NCI-H1694 treated with DMSO at 0.1 percent for 48 hours (cell line): ENCODE measurements around the gene CCDC154.

Experiments
- DNase-seq: peaks from one replicate; lab custom pipeline; 2025; lab: John Stamatoyannopoulos, UW

Gene CCDC154

DNA sequence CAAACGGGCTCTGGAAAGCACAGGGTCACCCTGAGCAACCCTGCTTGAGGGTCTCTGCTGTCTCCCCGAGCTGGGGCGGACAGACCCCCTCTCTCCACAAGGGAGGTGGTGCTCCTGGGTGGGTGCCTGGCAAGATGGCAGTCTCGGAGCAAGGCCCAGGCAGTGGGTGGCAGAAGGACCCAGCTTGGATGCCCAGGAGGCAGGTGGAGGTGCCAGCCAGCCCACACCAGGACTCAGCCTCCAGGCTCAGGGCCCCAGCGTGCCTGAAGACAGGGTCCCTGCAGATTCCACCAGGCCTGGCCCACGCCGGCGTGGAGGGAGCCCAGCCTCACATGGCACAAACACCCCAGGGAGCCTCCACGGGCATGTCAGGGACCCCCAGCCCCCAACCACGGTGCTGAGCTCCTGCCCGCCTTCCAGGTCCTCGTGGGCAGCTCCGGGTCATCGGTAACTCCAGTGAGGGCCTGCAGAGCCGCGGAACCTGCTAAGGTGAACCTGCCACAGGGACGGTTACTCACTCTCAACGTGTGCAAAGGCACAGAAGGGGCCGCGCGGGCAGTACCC is 50.7 kb downstream of the CCDC154 start:
- no peak for DNase-seq

- DNase-seq: no peak
Observed at GRCh38 chr16:1392826-1393225, 51.5 kb downstream of the CCDC154 start.

DNA sequence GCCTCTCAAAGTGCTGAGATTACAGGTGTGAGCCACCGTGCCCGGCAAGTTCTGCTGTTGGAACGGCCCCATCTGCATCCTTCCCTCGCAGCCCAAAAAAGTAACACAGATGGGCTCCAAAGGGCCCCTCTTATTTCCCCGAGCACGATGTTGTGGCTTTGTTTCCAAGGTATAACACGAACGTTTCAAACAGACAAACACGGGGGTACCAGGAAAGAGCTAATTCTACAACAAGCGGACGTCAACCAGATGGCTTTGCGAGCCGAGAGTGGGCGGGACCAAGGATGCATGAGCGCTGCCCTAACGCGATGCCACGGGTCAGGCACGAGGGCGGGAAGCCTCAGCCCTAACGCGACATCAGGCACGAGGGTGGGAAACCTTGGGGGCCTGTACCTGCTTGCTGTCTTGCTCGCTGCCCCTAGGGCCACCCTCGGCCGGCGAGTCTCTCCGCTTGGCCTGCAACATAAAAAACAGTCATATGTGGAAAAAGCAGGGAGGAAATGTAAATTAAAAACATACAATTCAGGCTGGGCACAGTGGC is 54.0 kb downstream of the CCDC154 start:
- DNase-seq: no peak

DNA sequence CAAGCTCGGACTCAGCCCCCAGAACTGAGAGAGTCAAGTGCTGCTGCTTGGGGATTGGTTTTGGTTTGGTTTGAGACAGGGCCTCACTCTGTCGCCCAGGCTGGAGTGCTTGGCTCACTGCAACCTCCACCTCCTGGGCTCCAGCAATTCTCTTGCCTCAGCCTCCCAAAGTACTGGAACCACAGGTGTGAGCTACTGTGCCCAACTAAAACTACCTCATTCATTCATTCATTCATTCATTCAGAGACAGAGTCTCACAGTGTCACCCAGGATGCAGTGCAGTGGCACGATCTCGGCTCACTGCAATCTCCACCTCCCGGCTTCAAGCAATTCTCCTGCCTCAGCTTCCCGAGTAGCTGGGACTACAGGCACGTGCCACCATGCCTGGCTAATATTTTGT is 54.6 kb downstream of the CCDC154 start:
- no peak for DNase-seq

DNA sequence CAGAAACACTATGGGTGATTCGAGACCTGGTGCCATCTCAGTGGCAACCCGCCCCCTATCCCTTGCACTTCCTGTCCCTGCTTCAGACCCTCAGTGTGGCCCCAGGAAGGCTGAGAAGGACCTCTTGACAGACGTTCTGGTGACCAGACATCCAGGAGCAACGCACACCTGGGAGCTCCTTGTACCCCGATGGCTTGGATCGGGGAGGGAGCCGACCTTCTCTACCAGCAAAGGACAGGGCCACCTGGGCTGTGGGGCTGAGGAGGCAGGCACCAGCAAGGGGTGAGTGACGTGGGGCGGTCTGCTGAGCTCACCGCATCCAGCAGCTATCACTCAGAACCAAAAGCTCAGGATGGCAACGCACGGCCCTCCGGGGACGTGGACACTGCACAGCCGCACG is 57.0 kb downstream of the CCDC154 start:
- DNase-seq: no peak

- DNase-seq: no peak
Observed at GRCh38 chr16:1385232-1385631, 59.1 kb downstream of the CCDC154 start.
